ENCODE results near the gene ERC1.

GRCh38 chr12:1094714-1095113 is 103.7 kb downstream of the ERC1 start:
- TF ChIP-seq CTCF (IDR thresholded peaks at IDR 0.05; ENCODE audit: poor library complexity) (no peak), EZH2phosphoT487 (IDR thresholded peaks at IDR 0.05; ENCODE audit: low read depth, severe bottlenecking, unreplicated experiment) (no peak), EZH2 (IDR thresholded peaks at IDR 0.05; ENCODE audit: borderline replicate concordance) (no peak)

All from hepatocyte (in vitro differentiated cells).